HG03066 (cell line): Measurements from ENCODE around the gene KLHL8.
"Not testable (repeated sequence)": the region's sequence is repeated elsewhere in the genome, so short reads cannot be mapped to it uniquely, and the experiment has no call there.

Source experiments
- ATAC-seq: cut with Tn5 transposase; IDR thresholded peaks from one replicate; pipeline ENCODE4 v1.9.1; 2021; ENCODE audit warnings: low read depth; ENCODE audit not compliant: unreplicated experiment

The KLHL8 gene

DNA sequence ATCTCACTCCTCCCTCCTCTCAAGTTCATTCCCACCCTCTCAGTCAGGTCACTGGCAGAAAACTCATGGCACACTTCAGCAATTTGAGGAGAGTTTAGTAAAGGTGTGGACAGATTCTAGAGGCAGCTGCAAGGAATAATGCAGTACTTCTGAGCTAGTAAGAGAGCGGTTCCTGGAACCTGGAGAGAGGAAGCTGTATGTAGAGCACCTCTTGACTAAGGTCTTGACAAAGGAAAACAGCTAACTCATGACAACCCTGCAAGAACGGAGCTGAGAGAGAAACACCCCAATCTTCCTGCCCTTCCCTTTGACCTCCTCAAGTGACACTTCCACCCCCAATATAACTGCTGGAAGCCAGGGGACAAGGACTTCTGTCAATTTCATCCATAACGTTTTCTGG lies 9.6 kb upstream of the KLHL8 start:
- ATAC-seq: no peak

- ATAC-seq: no peak
Measured at GRCh38 chr4:87228262-87228860, 7.9 kb upstream of the KLHL8 start.

- ATAC-seq: no peak
Measured at GRCh38 chr4:87227751-87228151, 7.3 kb upstream of the KLHL8 start.

DNA sequence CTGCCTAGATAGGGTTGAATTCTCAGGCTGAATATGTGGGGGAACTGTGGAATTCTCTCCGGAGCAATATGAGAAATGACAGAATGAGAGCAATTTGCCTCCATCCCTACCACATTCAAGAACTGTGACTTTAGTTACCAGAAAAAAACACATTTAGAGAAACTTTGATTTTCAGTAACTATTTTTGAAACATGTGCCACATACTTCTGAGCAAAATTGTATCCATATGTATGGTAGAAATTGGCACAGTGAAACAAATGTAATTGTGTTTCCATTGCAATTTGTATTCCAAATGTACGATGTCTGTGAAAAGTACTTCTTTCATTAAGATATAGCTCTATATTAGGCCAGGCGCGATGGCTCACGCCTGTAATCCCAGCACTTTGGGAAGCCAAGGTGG lies 5.5 kb upstream of the KLHL8 start:
- ATAC-seq: no peak

DNA sequence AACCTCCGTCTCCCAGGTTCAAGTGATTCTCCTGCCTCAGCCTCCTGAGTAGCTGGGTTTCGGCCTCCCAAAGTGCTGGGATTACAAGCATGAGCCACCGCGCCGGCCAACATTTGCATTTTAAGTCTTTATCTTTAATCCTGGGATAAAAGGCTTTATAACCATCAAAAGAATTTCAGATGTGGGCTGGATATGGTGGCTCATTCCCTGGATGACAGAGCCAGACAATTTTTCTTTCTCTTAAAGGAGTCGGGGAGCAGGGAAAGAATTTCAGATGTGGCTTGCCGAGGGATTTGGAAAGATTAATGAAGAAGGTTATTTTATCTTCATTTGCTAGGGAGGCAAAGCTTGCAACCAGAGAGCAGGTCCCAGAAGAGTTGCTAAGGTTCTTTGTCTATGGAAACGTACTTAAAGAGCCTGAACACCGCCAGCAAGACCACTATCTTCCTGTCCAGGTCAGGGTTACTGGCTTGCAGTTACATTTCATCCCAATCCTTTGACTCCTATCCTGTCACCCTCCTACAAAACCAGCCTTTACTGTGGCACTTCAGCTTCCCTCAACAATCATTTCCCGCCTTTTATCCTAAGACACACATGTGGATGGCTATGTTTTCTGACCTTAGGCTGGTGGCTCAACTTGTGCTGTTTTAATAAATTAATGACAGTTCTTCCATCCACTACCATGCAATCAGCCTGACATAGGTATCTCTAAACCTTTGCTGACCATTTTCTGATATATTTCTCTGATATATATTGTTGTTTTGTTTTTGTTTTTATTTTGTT lies 3.9 kb upstream of the KLHL8 start:
- no peak for ATAC-seq

DNA sequence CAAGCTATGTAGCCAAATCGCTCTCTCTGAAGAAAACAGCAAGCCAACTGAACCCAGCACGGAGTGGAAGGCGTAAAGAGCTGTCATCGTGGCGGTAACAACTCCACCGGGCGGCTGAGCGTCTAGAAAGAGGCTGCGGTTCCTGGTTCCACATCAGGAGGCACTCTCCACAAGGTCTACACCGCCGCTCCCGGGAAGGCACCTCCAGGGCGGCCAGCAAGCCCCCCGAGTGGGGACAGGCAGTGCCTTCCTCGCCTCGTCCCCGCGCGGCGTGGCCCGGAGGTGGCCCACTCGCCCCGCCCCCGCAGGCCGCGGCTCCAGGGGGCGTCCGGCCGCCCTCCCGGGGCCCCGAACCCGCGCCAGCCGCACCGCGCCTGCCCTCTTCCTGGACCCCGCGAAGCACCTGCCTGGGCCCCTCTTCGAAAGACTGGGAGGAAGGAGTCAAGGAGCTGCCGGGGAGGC lies 755 bp downstream of the KLHL8 start:
- ATAC-seq: peak; percentile 43

GRCh38 chr4:87217235-87217763 lies 3.1 kb downstream of the KLHL8 start:
- ATAC-seq: not testable (repeated sequence)

DNA sequence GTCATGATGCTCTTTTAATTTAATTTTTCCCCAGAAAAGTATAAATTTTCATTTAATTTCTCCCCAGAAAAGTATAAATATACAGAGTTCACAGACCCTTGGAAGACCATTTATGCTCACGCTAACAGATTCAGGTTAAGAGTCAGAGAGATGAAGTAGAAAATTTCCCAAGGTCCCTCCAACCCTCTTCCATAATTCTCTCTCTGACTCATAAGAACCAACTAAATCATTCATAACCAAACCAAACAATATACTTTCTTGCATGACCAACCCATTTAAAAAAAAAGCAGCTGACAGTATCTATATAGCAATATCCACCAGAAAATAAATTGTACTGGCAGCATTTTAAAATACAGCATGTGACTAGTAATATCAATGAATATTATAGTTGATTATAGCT lies 3.9 kb downstream of the KLHL8 start:
- no peak for ATAC-seq

GRCh38 chr4:87213421-87214075 lies 6.9 kb downstream of the KLHL8 start:
- no peak for ATAC-seq

DNA sequence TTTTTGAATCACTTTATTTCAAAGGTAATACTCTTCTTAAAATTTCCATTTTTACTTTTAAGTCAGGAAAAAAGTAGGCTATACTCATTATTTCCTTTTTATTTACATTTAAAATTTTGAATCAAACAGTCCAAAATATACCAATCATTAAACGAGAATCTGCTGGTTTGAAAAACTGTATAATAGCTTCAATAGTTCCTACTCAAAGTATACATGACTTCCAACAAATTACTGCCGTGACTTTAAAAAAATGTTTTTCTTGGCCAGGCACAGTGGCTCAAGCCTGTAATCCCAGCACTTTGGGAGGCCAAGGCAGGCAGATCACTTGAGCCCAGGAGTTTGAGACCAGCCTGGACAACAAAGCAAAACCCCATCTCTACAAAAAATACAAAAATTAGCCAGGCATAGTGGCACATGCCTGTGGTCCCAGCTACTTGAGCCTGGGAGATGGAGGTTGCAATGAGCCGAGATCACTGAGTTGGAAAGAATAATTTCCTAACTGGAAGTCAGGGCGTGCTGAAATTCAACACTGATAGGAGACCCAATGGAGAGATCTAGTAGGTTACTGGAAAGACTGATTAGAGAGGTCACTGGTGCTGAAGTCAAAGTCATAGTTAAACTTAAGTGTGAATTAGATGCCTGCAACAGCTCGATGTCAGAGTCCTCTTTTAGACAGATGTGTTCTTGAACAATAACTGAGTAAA lies 9.0 kb downstream of the KLHL8 start:
- ATAC-seq: no peak

DNA sequence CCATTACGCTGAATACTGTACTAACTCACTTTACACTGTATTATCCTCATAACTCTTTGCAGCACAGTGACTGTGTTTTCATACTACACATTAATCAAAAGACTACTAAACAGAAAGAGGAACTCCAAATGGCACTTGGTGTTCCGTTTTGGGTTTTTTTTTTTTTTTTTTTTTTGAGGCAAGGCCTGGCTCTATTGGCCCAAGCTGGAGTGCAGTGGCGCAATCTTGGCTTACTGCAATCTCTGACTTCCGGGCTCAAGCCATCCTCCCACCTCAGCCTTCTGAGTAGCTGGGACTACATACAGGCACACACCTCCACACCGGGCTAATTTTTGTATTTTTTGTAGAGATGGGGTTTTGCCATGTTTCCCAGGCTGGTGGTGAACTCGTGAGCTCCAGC lies 10.7 kb downstream of the KLHL8 start:
- peak; percentile 85 for ATAC-seq

DNA sequence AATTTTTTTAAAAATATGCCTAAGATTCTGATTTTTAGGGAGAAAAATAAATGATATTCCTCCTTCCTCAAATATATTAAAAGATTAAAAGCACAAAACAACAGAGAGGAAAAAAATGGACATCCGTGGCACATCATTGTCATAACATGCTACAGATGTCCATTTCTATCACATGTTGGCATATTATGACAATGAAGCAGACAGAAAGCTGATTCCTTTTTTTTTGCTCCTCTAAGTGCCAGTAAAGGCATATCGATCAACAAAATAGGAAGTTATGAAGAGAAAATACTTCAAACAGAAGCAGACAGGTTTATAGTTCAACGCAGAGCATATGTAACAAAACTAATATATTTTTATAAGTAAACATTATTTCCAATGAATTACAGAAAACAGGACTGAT lies 11.2 kb downstream of the KLHL8 start:
- no peak for ATAC-seq

DNA sequence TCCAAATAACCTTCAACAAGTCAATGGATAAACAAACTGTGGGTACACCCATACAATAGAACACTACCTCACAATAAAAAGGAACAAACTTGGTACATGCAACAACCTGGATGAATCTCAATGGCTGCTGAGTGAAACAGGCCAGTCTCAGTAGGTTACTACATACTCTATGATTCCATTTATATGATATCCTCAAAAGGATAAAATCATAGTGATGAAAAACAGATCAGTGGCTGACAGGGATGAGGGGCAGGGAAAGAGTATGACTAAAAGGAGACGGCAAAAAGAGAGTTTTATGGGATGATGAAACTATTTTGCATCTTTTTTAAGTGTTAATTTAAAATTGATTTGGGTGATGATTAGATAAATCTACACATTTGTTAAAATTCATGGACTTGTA lies 15.9 kb downstream of the KLHL8 start:
- ATAC-seq: no peak

DNA sequence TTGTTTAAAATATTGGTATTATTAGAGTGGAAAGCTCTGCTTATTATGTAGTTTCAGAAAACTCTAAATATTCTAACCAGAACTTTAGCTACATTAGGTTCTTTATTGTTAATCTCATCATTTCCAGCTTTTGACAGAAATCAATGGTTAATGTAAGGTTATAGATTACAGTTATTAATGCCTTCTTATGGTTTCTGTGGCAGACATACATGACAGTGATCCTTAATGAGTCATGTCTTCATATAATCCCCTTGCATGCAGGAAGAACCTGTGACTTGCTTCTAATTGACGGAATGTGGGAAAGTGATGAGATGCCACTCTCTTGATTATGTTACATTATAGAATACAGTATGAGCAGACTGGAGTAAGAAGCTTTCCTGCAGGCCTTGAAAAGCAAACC lies 23.5 kb downstream of the KLHL8 start:
- no peak for ATAC-seq

DNA sequence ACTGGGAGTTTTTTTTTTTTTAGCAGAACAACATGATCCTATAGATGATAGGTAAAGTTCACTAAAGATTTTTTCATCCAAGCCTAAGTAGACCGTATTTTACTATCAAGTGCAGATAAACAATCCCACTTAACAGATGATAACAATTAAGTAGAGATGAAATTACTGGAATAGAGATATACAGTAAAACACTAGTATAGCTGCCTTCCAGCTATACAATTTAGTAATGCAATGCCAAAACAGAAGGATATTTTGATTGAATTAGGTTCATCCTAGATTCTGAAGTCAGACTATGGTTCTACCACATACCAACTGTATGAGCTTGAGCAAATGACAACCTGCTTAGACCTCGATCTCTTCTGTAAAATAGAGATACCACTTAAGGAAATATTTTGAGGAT lies 24.3 kb downstream of the KLHL8 start:
- ATAC-seq: no peak

- ATAC-seq: no peak
Measured at GRCh38 chr4:87193958-87194675, 26.3 kb downstream of the KLHL8 start.

DNA sequence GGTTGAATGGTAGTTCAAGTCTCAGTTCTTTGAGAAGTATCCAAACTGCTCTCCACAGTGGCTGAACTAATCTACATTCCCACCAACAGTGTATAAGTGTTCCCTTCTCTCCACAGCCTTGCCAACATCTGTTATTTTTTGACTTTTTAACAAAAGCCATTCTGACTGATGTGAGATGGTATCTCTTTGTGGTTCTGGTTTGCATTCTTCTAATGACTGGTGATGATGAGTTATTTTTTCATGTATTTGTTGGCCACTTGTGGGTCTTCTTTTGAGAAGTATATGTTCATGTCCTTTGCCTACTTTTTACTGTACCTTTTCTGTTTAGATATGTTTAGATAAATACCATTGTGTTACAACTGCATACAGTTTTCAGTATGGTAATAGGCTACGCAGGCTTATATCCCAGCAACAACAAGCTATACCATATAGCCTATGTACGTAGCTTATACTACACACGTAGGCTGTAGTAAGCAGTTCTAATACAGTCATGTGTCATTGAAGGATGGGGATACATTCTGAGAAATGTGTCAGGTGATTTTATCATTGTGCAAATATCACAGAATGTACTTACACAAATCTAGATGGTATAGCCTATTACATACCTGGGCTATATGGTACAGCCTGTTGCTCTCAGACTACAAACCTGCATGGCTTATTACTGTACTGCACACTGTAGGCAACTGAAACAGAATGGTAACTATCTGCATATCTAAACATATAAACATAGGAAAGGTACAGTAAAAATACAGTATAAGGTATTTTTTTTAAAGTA lies 28.1 kb downstream of the KLHL8 start:
- no peak for ATAC-seq

- ATAC-seq: no peak
Measured at GRCh38 chr4:87188932-87189331, 31.5 kb downstream of the KLHL8 start.

- no peak for ATAC-seq
Measured at GRCh38 chr4:87188048-87188447, 32.4 kb downstream of the KLHL8 start.
